22Rv1 (cell line): ENCODE results near the gene HOXB7.

ENCODE experiments used
- CTCF ChIP-seq: fragments of 450-650 bp; IDR thresholded peaks from 2 replicates; pipeline ENCODE4 v1.5.1; 2017; ENCODE audit warnings: mild to moderate bottlenecking
- ZFX ChIP-seq: fragments of 450-650 bp; IDR thresholded peaks from 2 replicates; pipeline ENCODE4 v1.6.1; 2017; ENCODE audit warnings: antibody characterized with exemption, borderline replicate concordance

- TF ChIP-seq CTCF (no peak), ZFX (no peak)
These were observed 22.5 kb upstream of the HOXB7 start for GRCh38 chr17:48633266-48633677.
